Activated CD4-positive, alpha-beta T cell treated with anti-CD3 and anti-CD28 coated beads for 1 hour (primary cell): Measurements from ENCODE around the gene MYBPHL.

Experiments
- DNase-seq: peaks from one replicate; pipeline ENCODE4 v3.0.0-alpha.2; 2020

Gene MYBPHL

GRCh38 chr1:109250454-109251276 is 56.1 kb downstream of the MYBPHL start:
- DNase-seq, result no peak

GRCh38 chr1:109249654-109250401 is 57.0 kb downstream of the MYBPHL start:
- DNase-seq, result no peak

- DNase-seq, result peak; percentile 35
Observed at GRCh38 chr1:109248797-109249629, 57.8 kb downstream of the MYBPHL start, which contains the start of gene CELSR2. Gene CELSR2 (plus strand): TSS chr1:109249539. CDS start chr1:109250080, 541 bp downstream.

- no peak for DNase-seq
Observed at GRCh38 chr1:109248444-109248796, 58.4 kb downstream of the MYBPHL start.

GRCh38 chr1:109247401-109248365 is 59.1 kb downstream of the MYBPHL start:
- no peak for DNase-seq

- DNase-seq, result no peak
Observed at GRCh38 chr1:109246141-109246551, 60.7 kb downstream of the MYBPHL start.

- no peak for DNase-seq
Observed at GRCh38 chr1:109243860-109244552, 62.8 kb downstream of the MYBPHL start.

- DNase-seq, result no peak
Observed at GRCh38 chr1:109243221-109243620, 63.6 kb downstream of the MYBPHL start.

- no peak for DNase-seq
Observed at GRCh38 chr1:109242387-109242786, 64.4 kb downstream of the MYBPHL start.
